OCI-M2 (cell line): ENCODE results near the gene OTOGL.

ENCODE experiments used
- DNase-seq: peaks from one replicate; lab custom pipeline; 2025; ENCODE audit not compliant: unreplicated experiment; lab: John Stamatoyannopoulos, UW

OTOGL gene, protein sequence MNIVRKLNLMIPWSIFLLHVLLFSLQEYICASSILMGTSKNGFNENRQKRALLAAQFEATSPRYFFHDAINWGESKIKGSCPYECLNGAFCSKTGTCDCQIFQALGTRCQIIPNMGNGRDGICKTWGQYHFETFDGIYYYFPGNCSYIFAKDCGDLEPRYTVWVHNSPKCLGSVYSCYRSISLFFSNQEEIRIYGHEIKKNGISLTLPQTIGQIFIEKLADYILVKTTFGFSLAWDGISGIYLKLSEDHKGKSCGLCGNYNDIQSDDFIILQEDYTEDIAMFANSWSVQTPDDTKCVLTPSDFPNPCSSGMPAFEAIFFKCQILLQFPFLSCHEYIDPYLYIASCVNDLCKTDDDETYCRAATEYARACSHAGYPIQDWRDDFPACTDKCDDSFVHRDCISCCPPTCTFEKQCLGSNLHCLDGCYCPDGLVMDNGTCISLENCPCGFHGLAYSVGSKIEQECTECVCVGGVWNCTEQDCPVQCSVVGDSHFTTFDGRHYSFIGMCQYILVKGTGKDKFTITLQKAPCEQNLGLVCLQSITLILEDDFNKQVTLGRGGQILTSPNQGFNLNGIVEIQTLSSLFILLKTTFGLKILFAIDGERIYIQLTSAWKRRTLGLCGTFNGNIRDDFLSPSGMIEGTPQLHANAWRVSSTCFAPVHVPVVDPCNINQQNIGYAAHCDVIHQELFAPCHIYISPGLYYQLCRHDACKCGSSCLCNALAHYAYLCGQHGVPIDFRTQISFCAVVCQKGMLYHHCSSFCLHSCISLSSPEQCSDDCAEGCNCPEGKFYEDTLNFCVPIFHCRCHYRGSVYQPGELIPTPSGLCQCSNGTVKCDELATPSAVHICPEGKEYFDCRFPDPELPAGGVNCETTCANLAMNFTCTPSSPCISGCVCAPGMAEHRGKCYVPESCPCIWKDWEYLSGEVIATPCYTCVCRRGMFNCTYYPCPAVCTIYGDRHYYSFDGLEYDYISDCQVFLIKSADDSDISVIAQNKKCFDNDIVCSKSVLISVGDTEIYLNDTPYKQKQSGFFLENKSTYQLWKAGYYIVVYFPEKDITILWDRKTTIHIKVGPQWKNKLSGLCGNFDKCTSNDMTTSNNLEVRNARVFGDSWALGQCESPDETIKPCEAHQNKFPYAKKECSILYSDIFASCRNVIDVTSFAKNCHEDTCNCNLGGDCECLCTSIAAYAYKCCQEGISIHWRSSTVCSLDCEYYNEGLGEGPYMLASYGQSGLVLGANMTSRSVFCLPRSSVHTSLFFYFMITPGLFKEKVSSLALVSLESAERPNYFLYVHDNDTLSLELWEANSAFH (N-terminal part only)

DNA sequence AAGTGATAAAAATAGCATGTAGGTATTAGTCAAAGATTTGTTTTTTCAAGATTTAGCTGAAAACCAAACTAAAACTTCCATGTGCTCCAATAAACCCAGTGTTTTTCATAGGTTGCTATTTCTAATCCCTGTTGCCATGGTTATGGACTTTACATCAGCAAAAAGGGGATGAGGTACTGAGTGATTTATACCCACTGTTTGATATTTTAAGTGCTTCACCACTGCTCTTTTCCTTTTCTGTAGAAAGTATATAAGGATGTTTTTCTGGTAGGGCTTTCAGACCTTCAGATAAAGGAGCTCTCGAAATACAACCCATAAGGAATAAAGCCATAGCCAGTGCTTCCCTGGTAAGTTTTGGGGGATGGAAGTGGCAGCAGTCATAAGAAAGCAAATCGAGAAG is at the start of gene OTOGL:
OTOGL (plus strand) TSS at position 279 of the 400 bp plus-strand sequence. CDS start 109,895 bp downstream, outside the sequence.
- no peak for DNase-seq

GRCh38 chr12:80050236-80050635 is 49.1 kb upstream of the OTOGL start:
- no peak for DNase-seq

DNA sequence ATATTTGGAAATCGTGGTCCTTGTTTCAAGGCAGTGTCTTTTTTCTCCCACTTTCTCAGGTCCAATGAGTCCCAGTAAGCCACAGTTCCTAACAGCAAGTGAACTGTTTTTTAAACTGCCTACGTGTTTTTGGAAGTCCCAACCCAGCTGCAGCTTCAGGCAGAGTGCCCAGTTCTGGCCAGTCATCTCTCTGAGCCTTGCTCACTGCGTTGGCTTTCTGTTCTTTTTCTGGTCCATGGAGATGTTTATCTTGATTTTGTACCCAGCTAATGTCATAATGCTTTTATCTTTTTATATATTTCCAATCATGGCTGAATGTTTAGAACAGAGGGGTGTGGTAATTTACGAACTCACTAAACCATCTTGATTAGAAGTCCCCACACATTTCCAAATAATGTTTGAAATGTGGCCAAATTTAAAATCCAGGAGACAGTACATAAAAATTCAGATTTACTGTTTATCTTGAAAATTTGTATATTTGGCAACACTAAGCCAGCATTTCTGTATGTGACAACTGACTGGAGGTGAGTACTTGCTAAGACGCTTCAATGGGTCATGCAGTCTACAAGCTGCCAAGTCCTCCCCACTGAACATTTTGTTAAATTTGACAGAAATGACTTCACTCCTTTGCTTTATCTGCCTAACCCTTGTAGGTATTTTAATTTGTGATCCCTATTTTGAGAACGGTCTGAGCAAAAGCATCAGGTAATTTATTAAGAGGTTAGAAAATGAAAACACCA is 46.1 kb upstream of the OTOGL start:
- DNase-seq: no peak

GRCh38 chr12:80056232-80056631 is 43.1 kb upstream of the OTOGL start:
- no peak for DNase-seq

DNA sequence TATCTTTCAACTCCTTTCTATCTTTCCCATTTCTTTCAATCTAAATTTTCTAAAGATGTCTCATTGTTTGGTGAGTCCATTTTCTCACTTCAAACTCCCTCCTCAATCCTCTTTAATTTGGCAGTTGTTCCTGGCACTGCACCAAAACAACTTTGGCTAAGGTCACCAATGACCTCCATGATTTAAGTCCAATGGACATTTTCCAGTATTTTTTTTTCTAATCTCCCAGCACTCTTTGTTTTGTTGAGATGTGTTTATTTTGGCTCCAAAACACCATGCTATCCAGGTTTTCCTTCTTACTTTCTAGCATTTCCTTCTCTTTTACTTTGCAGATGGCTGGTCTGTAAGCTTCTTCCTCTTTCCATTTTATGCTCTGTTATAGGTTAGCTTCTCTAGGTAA is 42.5 kb upstream of the OTOGL start:
- DNase-seq: no peak

DNA sequence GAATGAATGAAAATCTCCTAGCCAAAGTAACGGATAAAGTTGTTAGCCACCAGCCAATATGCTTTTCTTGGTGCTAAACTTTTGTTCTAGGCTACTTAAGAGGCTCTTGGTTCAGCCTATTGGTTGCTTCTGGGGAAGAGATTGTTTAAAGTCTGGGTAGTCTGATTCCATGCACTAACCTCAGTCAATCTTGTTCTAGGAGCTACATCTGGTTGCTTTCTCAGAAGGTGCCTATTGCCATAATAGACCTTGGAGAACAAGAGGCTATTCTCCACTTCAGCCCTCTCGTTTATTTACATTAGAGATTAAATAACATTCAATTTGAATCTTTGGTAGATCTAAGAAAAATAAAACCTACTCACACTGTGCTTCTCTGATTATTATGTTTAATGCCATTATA is 40.8 kb upstream of the OTOGL start:
- no peak for DNase-seq

DNA sequence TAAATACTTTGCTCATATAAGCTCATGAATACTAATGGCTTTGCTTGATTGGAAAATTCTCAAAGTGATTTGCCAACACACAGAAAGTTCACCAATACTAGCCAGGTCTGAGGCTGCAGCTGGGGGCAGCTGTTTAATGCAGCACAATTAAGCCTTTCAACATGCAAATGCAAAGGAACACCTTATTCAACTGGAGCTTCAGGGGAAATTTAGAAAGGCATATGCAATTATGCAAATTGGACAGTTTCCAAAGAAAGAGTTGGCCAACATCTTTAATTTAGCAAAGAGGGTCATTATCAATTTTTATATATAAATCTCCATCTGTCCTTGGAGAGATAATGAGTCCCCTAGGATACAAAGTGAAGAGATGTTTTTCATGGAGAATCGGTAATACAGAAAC is 40.2 kb upstream of the OTOGL start:
- DNase-seq: no peak

DNA sequence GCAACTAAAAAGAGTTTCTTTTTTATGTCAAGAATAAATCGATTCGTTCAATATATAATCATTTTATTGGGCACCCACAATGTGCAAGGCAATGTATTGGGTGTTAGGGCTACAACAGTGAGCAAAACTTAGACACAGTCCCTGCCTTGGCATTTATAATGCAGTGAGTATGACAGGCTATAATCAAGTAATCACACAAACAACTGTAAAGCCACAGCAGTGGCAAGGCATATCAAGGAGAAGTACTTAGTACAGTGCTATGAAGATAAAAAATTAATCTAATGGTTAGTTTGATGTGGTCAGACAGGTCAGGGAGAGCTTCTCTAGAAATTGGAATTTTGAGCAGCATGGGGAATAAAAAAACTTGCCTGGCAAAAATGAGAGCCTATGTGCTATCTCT is 39.5 kb upstream of the OTOGL start:
- no peak for DNase-seq

- DNase-seq: no peak
These were observed 35.1 kb upstream of the OTOGL start for GRCh38 chr12:80064269-80064668.

DNA sequence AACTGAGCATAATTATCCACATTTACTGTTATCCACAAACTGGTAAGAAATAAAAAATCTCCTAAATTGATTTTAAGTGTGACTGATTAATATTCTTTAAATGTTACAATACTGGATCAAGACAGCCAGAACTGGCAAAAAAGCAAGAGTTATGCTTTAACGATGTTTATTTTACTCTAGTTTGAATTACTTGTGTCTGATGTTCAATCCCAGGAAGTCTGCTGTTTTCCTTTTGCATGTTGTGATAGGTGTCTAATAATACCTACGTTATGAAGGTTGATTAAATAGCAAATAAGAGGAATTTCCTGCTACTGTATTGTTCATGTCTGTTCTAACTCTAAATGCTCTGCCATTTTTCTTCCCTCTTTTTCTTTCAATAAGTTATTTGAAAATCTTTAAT is 34.4 kb upstream of the OTOGL start:
- no peak for DNase-seq

- DNase-seq: no peak
These were observed 31.2 kb upstream of the OTOGL start for GRCh38 chr12:80068173-80068572.

DNA sequence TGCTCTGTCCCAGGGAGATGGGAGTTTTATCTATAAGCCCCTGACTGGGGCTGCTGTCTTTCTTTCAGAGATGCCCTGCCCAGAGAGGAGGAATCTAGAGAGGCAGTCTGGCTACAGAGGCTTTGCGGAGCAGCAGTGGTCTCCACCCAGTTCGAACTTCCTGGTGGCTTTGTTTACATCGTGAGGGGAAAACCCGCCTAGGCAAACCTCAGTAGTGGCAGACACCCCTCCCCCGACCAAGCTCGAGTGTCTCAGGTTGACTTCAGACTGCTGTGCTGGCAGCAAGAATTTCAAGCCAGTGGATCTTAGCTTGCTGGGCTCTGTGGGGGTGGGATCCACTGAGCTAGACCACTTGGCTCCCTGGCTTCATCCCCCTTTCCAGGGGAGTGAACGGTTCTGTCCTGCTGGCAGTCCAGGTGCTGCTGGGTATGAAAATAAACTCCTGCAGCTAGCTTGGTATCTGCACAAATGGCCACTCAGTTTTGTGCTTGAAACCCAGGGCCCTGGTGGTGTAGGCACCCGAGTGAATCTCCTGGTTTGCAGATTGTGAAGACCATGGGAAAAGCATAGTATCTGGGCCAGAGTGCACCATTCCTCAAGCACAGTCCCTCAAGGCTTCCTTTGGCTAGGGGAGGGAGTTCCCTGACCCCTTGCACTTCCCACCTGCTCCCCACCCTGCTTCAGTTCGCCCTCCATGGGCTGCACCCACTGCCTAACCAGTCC is 15.3 kb upstream of the OTOGL start:
- peak; percentile 7 for DNase-seq

- no peak for DNase-seq
These were observed 13.3 kb upstream of the OTOGL start for GRCh38 chr12:80086025-80086424.

DNA sequence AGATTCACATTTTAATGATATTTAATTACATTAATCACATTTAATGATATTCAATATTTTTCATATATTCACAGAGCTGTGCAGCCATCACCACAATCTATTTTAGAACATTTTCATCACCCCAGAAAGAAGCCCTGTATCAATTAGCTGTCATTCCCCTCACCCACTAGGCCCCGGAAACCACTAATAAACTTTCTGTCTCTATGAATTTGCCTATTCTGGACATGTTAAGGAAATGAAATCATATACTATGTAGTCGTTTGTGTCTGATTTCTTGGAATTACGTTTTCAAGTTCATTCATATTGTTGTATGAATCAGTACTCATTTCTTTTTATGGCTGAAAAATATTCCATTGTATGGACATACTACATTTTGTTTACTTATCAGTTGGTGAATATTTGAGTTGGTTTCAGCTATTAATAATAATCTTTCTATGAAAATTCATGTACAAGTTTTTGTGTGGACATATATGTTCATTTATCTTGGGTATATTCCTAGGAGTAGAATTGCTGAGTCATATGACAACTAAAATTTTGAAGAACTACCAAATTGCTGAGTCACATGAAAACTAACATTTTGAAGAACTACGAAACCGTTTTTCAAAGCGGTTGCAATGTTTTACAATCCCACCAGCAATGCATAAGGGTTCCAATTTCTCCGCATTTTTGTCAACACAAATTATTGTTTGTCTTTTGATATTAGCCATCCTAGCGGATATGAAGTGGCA is 11.7 kb upstream of the OTOGL start:
- DNase-seq: no peak

DNA sequence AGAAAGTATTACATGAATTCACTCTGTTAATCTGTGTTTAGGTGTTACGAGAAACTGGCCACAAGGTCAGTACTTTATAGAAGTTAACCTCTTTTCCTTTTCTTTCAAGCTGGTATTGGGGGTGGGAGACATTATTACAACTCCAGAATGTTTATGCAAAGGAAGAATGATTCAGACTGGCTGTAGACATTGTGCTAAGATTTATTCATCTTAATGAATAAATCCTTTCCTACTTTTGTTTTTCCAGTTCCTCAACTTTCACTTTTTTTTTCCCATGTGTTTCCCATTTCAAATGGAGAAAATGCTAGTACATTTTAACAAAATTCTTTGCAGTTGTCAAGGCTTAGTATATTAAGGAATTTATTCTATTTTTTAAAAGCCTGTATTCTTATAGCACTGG is 1.3 kb downstream of the OTOGL start:
- DNase-seq: no peak

- DNase-seq: no peak
These were observed 1.8 kb downstream of the OTOGL start for GRCh38 chr12:80101126-80101525.

GRCh38 chr12:80107221-80107620 is 7.9 kb downstream of the OTOGL start:
- DNase-seq: no peak

- DNase-seq: no peak
These were observed 17.4 kb downstream of the OTOGL start for GRCh38 chr12:80116735-80117134.
